SK-N-SH treated with all-trans-retinoic acid at 6 μM for 48 hours (cell line): ENCODE data around the gene PGAM1.
"Not testable (repeated sequence)": the region's sequence is repeated elsewhere in the genome, so short reads cannot be mapped to it uniquely, and the experiment has no call there.

Source experiments
- ATAC-seq: fragments of 200-7000 bp; cut with Tn5 transposase; 3 replicates; pipeline ENCODE4 v1.9.1; 2020; ENCODE audit warnings: mild to moderate bottlenecking, moderate library complexity
- ARNTL ChIP-seq: fragments of 450-650 bp; formaldehyde crosslinking; IDR thresholded peaks from 2 replicates; pipeline ENCODE4 v1.5.0; 2020; ENCODE audit warnings: low read depth, mild to moderate bottlenecking, moderate library complexity, borderline replicate concordance
- BACH2 ChIP-seq: fragments of 250-450 bp; sonication (Bioruptor Pico); IDR thresholded peaks from 2 replicates; pipeline ENCODE4 v1.9.0; 2021; ENCODE audit warnings: mild to moderate bottlenecking, borderline replicate concordance
- CREB5 ChIP-seq: fragments of 250-450 bp; sonication (Bioruptor Pico); IDR thresholded peaks from 2 replicates; pipeline ENCODE4 v1.5.1; 2020; ENCODE audit warnings: low read depth, mild to moderate bottlenecking, moderate library complexity
- CSDC2 ChIP-seq: fragments of 250-450 bp; sonication (Bioruptor Pico); IDR thresholded peaks from 2 replicates; pipeline ENCODE4 v1.5.0; 2020; ENCODE audit warnings: mild to moderate bottlenecking, moderate library complexity
- CSRNP3 ChIP-seq: fragments of 250-450 bp; sonication (Bioruptor Pico); IDR thresholded peaks from 2 replicates; pipeline ENCODE4 v1.5.1; 2021; ENCODE audit warnings: mild to moderate bottlenecking, moderate library complexity
- ESRRG ChIP-seq: fragments of 250-450 bp; sonication (Bioruptor Pico); IDR thresholded peaks from 2 replicates; pipeline ENCODE4 v1.6.1; 2021; ENCODE audit warnings: mild to moderate bottlenecking
- GLIS3 ChIP-seq: fragments of 250-450 bp; sonication (Bioruptor Pico); IDR thresholded peaks from 2 replicates; pipeline ENCODE4 v1.5.0; 2020; ENCODE audit warnings: mild to moderate bottlenecking, moderate library complexity
- POU6F1 ChIP-seq: fragments of 250-450 bp; sonication (Bioruptor Pico); IDR thresholded peaks from 2 replicates; pipeline ENCODE4 v1.8.0; 2021; ENCODE audit warnings: low read depth, mild to moderate bottlenecking, moderate library complexity, borderline replicate concordance
- PPARA ChIP-seq: fragments of 250-450 bp; sonication (Bioruptor Pico); IDR thresholded peaks from 2 replicates; pipeline ENCODE4 v1.5.0; 2020; ENCODE audit warnings: mild to moderate bottlenecking, borderline replicate concordance
- RARB ChIP-seq: fragments of 250-450 bp; sonication (Bioruptor Pico); IDR thresholded peaks from 2 replicates; pipeline ENCODE4 v1.8.0; 2021; ENCODE audit warnings: mild to moderate bottlenecking, moderate library complexity
- TCF4 ChIP-seq: fragments of 250-450 bp; sonication (Bioruptor Pico); IDR thresholded peaks from 2 replicates; pipeline ENCODE4 v1.8.0; 2021; ENCODE audit warnings: mild to moderate bottlenecking, moderate library complexity, borderline replicate concordance
- TOX ChIP-seq: fragments of 250-450 bp; sonication (Bioruptor Pico); IDR thresholded peaks from 2 replicates; pipeline ENCODE4 v1.8.0; 2021; ENCODE audit warnings: mild to moderate bottlenecking, moderate library complexity, borderline replicate concordance
- TSHZ2 ChIP-seq: fragments of 250-450 bp; sonication (Bioruptor Pico); IDR thresholded peaks from 2 replicates; pipeline ENCODE4 v1.5.0; 2020; ENCODE audit warnings: mild to moderate bottlenecking, moderate library complexity
- ZC3H10 ChIP-seq: fragments of 250-450 bp; sonication (Bioruptor Pico); IDR thresholded peaks from 2 replicates; pipeline ENCODE4 v1.5.1; 2021; ENCODE audit warnings: mild to moderate bottlenecking, moderate library complexity
- ZNF565 ChIP-seq: fragments of 450-650 bp; formaldehyde crosslinking; conservative IDR thresholded peaks from 2 replicates; pipeline ENCODE4 v1.5.0; 2020; ENCODE audit warnings: low read depth, mild to moderate bottlenecking, moderate library complexity
- ZNF70 ChIP-seq: fragments of 450-650 bp; formaldehyde crosslinking; IDR thresholded peaks from 2 replicates; pipeline ENCODE4 v1.5.0; 2020; ENCODE audit warnings: mild to moderate bottlenecking, moderate library complexity
- ZNF8 ChIP-seq: fragments of 450-650 bp; formaldehyde crosslinking; IDR thresholded peaks from 2 replicates; pipeline ENCODE4 v1.5.0; 2020; ENCODE audit warnings: mild to moderate bottlenecking, moderate library complexity

Gene PGAM1

GRCh38 chr10:97463363-97464132 is 37.6 kb downstream of the PGAM1 start (continued):
- TF ChIP-seq PPARA (CRISPR knock-in tag) = no peak
- no peak for TF ChIP-seq TOX (CRISPR knock-in tag)
- TF ChIP-seq ZNF70 = no peak

GRCh38 chr10:97464226-97464625 is 38.2 kb downstream of the PGAM1 start:
- no peak for TF ChIP-seq ZNF8
- TF ChIP-seq TCF4 (CRISPR knock-in tag) = no peak
- TF ChIP-seq BACH2 (CRISPR knock-in tag) = no peak
- peak; percentile 4; the same call in 1 of the 3 replicates for ATAC-seq

- TF ChIP-seq TSHZ2 (CRISPR knock-in tag) (no peak), RARB (CRISPR knock-in tag) (no peak), ZNF565 (CRISPR knock-in tag) (no peak), ZC3H10 (no peak), ESRRG (CRISPR knock-in tag) (no peak)
- TF ChIP-seq, all 23 proteins: peak for 0
- ATAC-seq = no peak
These were observed 40.0 kb downstream of the PGAM1 start for GRCh38 chr10:97465982-97466381.

- ATAC-seq = peak; percentile 21; the same call in 2 of the 3 replicates
- TF ChIP-seq CREB5 (no peak), TOX (CRISPR knock-in tag) (no peak), ZC3H10 (no peak), GLIS3 (CRISPR knock-in tag) (no peak), BACH2 (CRISPR knock-in tag) (no peak)
These were observed 40.8 kb downstream of the PGAM1 start for GRCh38 chr10:97466755-97467154.

GRCh38 chr10:97468162-97468561 is 42.2 kb downstream of the PGAM1 start:
- ATAC-seq = no peak
- no peak for TF ChIP-seq BACH2 (CRISPR knock-in tag)
- no peak for TF ChIP-seq ZNF70

- not testable (repeated sequence) for ATAC-seq
These were observed 42.8 kb downstream of the PGAM1 start for GRCh38 chr10:97468781-97469180.

- no peak for ATAC-seq
- TF ChIP-seq ARNTL (CRISPR knock-in tag) (no peak), PPARA (CRISPR knock-in tag) (no peak), CSRNP3 (no peak), ZNF8 (no peak), ZNF70 (no peak), RARB (CRISPR knock-in tag) (no peak), POU6F1 (CRISPR knock-in tag) (no peak), CREB5 (no peak), CSDC2 (CRISPR knock-in tag) (no peak), ESRRG (CRISPR knock-in tag) (no peak)
These were observed 48.9 kb downstream of the PGAM1 start for GRCh38 chr10:97474918-97475317.
